Kidney (tissue), 14 donors: Measurements from ENCODE around the gene TMEM126B. TPM values are rescaled to one million over a fixed set of nuclear protein-coding genes. Genes with fewer than 3 reads are reported as not detected.

Experiments
- DNase-seq, 5 donors: peaks; one replicate each; pipeline ENCODE4 v3.0.0-alpha.2; 2013 to 2020
- FAIRE-seq: peaks from 2 replicates; lab custom pipeline; 2012; peaks lifted over from hg19 to GRCh38; lab: Jason Lieb, UNC
- H3K27ac ChIP-seq, 2 donors: one replicate each; pipeline ENCODE4 v1.7.0; 2013; ENCODE audit warnings: low read depth in 2 of 2, low read length in 2 of 2, inconsistent platforms in 1 of 2
- H3K27me3 ChIP-seq: one replicate; pipeline ENCODE4 v1.7.1; 2013; ENCODE audit warnings: low read length, inconsistent platforms; ENCODE audit not compliant: control insufficient read depth, insufficient read depth
- H3K36me3 ChIP-seq, 3 donors: one replicate each; pipeline versions ENCODE4 v1.7.0 to v1.7.1; 2013; ENCODE audit warnings: low read length in 3 of 3, control low read depth in 1 of 3, inconsistent platforms in 1 of 3; ENCODE audit not compliant: insufficient read depth in 3 of 3, control insufficient read depth in 2 of 3
- H3K4me1 ChIP-seq, 3 donors: one replicate each; pipeline versions ENCODE4 v1.7.0 to v1.7.1; 2013; ENCODE audit warnings: low read length in 3 of 3, inconsistent platforms in 1 of 3, low read depth in 1 of 3; ENCODE audit not compliant: control insufficient read depth in 2 of 3, insufficient read depth in 2 of 3
- H3K4me3 ChIP-seq, 3 donors: one replicate each; pipeline versions ENCODE4 v1.7.0 to v1.8.1; 2013; ENCODE audit warnings: low read length in 3 of 3, control low read depth in 1 of 3, inconsistent platforms in 1 of 3
- H3K9ac ChIP-seq, 3 donors: one replicate each; pipeline versions ENCODE4 v1.7.0 to v1.7.1; 2013; ENCODE audit warnings: low read length in 3 of 3, control low read depth in 1 of 3, inconsistent platforms in 1 of 3
- H3K9me3 ChIP-seq, 3 donors: one replicate each; pipeline versions ENCODE4 v1.7.0 to v1.7.1; 2013; ENCODE audit warnings: low read length in 3 of 3, control low read depth in 1 of 3, inconsistent platforms in 1 of 3; ENCODE audit not compliant: control insufficient read depth in 2 of 3, insufficient read depth in 1 of 3
- intact Hi-C: fragments of 100-400 bp; cut with DNase I; formaldehyde crosslinking; loops from one replicate; pipeline ENCODE4 v1.11.1; 2022
- polyA plus RNA-seq: library from polyadenylated mRNA; stranded (reverse); fragments of 350-450 nt; fragmentation: Illumina TruSeq; extraction: RNeasy Lipid Tissue Mini Kit (QIAGEN cat#74804); gene quantifications from one replicate; pipeline ENCODE4 v1.2.3, GENCODE V29; 2014; ENCODE audit warnings: low read depth, low replicate concordance; ENCODE audit not compliant: insufficient read depth
- total RNA-seq: library from RNA; stranded (reverse); fragmentation: NEBNext Ultra II Directional; extraction: Animal tissue kit (Norgen Biotek cat#: 25700); gene quantifications from one replicate; pipeline ENCODE4 v1.2.1, GENCODE V29; 2021
- TF ChIP-seq, protein P1 (sequence below): IDR thresholded peaks from 3 replicates; pipeline ENCODE4 v1.5.1; 2012; ENCODE audit warnings: mild to moderate bottlenecking, moderate library complexity, borderline replicate concordance; ENCODE audit not compliant: insufficient read depth; ENCODE audit errors: extremely low read depth
- donor health status: control.
- donor health status: control.
- donor health status: control.
- donor health status: control.
- donor health status: control.
- donor health status: DM: yes; HTN: yes; CAD: no.
- donor health status: Normal renal cell carcinoma (clear cell type).

TMEM126B gene
- total and polyA plus RNA-seq, 2 donors from 2014 or later: 51.5 to 54.7 TPM

DNA sequence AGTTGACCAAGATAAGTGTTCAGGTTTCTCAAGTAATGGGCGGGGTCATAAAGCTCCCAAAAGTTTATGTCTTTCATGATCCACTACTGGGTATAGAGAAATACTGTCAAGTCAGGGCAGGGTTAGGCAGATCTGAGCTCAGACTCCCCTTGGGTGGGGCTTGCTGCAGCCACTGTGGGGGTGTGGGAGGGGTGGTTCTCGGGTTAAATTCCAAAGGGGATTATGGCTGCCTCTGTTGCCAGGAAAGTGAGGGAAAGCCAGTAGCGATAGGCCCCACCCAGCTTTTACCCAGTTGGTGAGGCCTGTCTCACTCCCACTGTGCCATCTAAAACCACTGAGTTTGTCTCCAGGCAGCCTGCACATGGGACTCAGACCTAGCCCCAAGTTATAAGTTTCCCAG lies 39.0 kb upstream of the TMEM126B start:
- Histone ChIP-seq H3K9me3 (no peaks in the 10 kb centered on the region), H3K9ac (no peak overlapping the region), H3K4me1 (no peaks in the 10 kb centered on the region), H3K4me3 (no peak overlapping the region), H3K27me3 (no peaks in the 10 kb centered on the region), H3K27ac (no peak overlapping the region), H3K36me3 (no peaks in the 10 kb centered on the region)
- FAIRE-seq (no peak), DNase-seq (no peak)
- intact Hi-C loops: no loop called here
- TF ChIP-seq, protein P1, sequence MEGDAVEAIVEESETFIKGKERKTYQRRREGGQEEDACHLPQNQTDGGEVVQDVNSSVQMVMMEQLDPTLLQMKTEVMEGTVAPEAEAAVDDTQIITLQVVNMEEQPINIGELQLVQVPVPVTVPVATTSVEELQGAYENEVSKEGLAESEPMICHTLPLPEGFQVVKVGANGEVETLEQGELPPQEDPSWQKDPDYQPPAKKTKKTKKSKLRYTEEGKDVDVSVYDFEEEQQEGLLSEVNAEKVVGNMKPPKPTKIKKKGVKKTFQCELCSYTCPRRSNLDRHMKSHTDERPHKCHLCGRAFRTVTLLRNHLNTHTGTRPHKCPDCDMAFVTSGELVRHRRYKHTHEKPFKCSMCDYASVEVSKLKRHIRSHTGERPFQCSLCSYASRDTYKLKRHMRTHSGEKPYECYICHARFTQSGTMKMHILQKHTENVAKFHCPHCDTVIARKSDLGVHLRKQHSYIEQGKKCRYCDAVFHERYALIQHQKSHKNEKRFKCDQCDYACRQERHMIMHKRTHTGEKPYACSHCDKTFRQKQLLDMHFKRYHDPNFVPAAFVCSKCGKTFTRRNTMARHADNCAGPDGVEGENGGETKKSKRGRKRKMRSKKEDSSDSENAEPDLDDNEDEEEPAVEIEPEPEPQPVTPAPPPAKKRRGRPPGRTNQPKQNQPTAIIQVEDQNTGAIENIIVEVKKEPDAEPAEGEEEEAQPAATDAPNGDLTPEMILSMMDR: no peak

DNA sequence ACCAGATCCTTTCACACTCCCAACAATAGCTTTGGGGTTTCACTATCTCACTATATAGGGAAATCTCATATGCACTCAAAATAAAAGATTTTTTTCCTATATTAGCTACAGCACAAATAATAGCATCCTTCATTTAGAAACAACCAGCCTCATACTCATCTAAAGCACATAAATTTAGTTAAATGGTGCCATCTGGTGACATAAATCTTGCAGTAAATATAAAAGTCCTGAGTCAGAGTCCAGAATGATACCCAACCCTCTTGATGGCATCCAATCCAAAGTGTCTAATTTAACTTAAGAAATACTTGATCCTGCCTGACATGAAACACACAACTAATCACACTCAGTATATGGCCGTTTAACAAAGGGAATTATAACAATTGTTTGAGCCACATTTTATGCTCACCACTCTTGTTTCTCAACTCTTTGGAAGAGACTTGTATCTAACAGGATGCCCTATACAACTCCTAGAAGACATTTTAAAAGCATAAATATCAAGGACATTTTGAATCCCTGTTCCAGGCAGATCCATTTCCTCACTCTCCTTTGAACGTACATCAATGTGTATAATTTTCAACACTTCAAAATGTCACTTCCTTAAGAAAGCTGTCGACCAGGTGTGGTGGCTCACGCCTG lies 37.4 kb upstream of the TMEM126B start:
- no peaks in the 10 kb centered on the region for H3K9me3 ChIP-seq
- TF ChIP-seq, protein P1: no peak
- no peaks in the 10 kb centered on the region for H3K36me3 ChIP-seq
- FAIRE-seq (no peak), DNase-seq (peak in 2 of 5 donors; percentile 42 to 59)
- no peaks in the 10 kb centered on the region for H3K4me1 ChIP-seq
- intact Hi-C loops: no loop called here
- H3K4me3 ChIP-seq: no peak overlapping the region
- no peak overlapping the region for H3K27ac ChIP-seq
- H3K27me3 ChIP-seq: no peaks in the 10 kb centered on the region
- no peak overlapping the region for H3K9ac ChIP-seq

DNA sequence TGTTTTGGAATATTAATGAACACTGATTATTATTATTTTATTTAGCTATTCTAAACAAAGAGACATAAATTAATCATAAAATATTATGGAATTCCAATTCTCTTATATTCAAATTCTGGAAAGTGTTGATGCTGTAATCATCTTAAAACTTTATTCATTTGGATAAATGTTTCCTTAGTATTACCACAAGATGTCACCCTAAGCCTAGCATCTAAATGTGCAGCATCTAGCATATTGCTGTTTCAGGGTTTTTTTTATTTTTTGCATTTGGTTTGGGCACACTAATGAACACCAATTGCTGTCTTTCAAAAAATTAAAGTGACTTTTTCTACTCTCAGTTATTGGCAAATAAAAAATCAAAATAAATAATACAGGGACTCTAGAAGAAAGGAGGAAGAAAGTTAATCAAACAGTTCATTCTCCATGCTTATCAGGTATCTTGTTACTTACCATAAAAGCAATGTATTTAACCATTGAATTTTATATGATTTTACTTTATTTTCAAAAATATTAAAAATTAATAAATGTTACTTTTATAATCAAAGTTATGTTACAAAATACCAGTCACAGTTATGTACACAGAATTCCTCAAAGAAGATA lies 33.0 kb upstream of the TMEM126B start:
- Histone ChIP-seq H3K4me3 (no peak overlapping the region), H3K36me3 (no peaks in the 10 kb centered on the region), H3K27me3 (no peaks in the 10 kb centered on the region), H3K27ac (no peak overlapping the region), H3K9ac (no peak overlapping the region), H3K9me3 (no peaks in the 10 kb centered on the region), H3K4me1 (no peaks in the 10 kb centered on the region)
- intact Hi-C loops: no loop called here
- peak; percentile 98 for FAIRE-seq
- DNase-seq: peak in 2 of 5 donors; percentile 61 to 77
- TF ChIP-seq, protein P1: peak; percentile 61
